NCI-H2107 (cell line): ENCODE data around the gene IL1RN.

Experiments used
- DNase-seq: peaks from one replicate; lab custom pipeline; 2025; lab: John Stamatoyannopoulos, UW

The IL1RN gene

DNA sequence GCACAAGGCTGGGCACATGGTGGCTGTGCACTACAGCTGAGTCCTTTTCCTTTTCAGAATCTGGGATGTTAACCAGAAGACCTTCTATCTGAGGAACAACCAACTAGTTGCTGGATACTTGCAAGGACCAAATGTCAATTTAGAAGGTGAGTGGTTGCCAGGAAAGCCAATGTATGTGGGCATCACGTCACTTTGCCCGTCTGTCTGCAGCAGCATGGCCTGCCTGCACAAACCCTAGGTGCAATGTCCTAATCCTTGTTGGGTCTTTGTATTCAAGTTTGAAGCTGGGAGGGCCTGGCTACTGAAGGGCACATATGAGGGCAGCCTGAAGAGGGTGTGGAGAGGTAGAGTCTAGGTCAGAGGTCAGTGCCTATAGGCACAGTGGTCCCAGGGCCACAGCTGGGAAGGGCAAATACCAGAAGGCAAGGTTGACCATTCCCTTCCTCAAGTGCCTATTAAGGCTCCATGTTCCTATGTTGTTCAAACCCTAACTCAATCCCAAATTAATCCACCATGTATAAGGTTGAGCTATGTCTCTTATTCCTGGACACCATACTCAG is 2.2 kb downstream of the IL1RN start:
- no peak for DNase-seq

DNA sequence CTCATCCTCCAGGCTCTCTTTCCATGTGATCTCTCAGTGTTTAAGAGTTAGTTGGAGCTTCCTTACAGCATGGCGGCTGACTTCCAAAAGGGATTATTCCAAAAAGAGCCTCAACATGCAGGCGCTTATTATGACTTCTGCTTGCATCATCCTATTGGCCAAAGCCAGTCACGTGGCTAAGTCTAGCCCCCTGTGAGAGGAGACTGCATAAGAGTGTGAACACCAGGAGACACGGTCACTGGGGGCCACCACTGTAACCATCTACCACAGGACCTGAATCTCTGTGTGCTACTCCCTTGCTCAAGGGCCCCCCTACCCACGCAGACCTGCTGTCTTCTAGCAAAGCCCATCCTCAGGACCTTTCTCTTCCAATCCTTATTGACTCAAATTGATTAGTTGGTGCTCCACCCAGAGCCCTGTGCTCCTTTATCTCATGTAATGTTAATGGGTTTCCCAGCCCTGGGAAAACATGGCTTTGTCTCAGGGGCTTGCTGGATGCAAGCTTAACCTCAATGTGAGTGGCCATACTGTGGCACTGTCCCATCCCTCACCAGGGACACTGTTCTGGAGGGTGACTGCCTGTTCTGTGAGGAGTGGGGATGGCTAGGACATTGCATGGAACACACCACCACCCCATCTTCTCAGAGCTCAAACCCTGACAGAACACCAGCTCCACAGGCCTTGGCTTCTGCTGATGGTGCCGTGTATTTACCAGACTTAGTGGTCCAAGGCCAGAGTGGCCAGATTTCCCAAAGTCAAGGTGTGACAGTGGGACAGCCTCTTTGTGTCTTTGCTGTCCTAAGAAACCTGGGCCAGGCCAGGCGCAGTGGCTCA is 4.2 kb downstream of the IL1RN start:
- DNase-seq: no peak

DNA sequence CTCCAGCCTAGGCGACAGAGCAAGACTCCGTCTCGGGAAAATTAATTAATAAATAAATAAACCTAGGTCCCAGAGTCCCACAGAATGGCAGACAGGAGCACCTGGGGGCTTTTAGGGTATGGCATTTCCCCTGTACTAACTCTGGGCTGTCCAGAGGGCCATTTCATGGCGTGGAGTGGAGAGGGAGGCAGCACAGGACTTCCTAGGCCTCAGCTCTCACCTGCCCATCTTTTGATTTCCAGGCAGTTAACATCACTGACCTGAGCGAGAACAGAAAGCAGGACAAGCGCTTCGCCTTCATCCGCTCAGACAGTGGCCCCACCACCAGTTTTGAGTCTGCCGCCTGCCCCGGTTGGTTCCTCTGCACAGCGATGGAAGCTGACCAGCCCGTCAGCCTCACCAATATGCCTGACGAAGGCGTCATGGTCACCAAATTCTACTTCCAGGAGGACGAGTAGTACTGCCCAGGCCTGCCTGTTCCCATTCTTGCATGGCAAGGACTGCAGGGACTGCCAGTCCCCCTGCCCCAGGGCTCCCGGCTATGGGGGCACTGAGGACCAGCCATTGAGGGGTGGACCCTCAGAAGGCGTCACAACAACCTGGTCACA is 5.1 kb downstream of the IL1RN start:
- no peak for DNase-seq

DNA sequence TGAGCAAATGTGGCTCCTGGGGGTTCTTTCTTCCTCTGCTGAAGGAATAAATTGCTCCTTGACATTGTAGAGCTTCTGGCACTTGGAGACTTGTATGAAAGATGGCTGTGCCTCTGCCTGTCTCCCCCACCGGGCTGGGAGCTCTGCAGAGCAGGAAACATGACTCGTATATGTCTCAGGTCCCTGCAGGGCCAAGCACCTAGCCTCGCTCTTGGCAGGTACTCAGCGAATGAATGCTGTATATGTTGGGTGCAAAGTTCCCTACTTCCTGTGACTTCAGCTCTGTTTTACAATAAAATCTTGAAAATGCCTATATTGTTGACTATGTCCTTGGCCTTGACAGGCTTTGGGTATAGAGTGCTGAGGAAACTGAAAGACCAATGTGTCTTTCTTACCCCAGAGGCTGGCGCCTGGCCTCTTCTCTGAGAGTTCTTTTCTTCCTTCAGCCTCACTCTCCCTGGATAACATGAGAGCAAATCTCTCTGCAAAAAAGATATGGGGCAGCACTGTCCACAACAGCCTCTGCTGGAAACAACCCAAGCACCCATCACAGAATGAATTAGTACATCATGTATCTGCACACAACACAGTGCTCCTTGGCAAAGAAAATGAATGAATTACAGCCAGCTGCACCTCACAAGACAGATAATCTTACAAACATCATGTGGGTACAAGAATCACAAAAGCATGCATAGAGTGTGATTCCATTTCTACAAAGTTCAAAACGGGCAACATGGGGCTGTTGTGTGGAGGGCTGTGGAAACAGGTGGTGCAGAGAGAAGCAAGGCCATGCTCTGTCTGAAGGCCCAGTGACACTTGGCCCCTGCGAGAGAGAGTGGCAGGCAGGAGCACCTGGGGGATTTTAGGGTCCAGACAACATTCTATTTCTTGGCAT is 6.6 kb downstream of the IL1RN start:
- DNase-seq: no peak

DNA sequence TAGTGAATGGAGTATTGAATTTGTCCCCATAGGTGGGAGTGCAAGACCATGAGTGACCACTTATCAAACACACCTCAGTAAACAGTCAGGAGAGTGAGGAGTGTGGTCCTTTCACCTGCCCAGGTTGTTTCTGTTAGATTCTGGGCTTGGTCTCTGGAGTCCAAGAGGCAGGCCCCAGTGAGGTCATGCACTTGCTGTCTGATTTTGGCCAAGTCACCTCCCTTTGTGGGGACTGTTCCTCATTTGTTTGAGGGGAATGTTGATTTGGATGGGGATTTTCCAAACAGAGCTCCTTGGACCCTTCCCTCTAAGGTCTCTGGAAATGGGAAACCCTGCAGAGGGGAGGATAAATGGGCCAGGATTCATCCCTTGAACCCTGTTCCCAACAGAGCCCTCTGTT is 7.3 kb downstream of the IL1RN start:
- no peak for DNase-seq

DNA sequence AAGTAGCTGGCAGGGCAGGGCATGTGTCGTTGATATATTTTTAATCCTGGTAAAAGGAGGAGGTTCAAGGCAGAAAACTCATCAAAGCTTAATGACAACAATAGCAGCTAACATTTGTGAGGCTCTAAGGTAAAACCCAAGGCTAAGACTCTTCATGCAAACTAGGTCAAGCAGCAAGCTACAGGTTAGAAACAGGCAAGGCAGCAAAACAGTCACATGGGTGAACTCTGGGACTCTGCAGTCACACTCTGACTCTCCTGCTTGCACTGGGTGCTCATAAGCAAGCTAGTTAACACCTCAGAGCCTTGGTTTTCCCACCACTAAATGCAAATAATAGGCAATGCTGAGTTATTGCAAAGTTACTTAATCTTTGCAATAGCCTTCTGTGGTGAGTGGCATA is 7.9 kb downstream of the IL1RN start:
- DNase-seq: no peak

DNA sequence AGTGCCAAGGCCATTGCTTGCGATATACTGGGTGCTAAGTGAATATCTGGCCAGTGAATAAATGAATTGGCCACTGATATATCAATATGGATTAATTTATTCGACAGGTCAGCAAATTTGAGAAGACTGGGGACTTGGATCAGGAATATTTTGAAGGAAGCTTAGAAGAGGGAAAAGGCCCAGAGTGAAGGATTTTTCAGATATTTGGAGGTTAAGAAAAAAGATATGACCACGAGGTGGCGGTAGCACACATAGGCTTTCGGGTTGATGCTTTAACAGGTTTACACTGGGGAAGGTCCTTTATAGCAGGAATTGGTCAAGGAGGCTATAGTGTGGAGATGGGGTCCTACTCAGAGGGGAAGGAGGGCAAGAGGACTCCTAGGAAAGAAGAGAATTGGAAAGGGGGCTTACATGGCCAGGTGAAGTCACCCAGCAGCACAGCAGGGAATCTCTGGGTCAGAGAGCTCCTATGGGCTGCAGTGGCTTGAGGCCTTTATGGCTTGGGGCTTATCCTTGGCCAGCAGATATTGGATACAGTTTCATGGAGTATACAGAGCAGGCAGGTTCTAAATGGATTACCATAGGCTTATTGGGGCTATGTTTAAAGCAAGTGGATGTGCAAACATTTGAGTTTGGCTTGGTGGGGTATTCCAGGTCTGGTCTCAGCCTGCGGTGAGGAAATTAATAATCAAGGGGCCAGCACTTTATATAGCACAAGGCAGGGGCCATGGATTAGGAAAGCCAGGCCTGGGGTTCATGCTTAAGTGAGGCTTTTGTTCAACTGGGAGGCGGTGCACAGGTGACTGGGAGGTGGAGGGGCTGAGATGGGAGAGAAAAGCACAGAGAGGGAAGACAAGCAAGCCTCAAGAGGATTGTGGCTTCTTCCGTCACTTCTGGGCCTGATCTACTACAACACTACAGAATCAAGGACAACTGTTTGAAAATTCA is 9.7 kb downstream of the IL1RN start:
- DNase-seq: no peak

DNA sequence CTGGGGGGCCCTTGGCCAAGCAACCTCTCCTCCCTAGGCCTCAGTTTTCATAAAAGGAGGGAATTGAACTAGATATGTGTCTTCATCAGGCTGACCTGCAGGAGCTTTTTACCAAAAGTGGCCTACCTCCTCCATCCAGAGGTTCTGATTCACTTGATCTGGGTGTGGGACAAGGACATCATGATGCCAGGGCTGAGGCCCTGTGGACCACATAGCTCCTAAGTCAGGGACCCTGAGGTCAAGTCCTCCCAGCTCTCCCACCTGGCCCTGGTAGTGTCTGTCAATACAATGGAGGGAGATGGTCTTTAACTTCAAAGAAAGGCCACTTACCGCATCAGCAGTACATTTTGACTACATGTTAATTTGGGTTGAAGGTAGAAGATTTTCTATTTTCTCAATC is 10.4 kb downstream of the IL1RN start:
- DNase-seq: no peak

DNA sequence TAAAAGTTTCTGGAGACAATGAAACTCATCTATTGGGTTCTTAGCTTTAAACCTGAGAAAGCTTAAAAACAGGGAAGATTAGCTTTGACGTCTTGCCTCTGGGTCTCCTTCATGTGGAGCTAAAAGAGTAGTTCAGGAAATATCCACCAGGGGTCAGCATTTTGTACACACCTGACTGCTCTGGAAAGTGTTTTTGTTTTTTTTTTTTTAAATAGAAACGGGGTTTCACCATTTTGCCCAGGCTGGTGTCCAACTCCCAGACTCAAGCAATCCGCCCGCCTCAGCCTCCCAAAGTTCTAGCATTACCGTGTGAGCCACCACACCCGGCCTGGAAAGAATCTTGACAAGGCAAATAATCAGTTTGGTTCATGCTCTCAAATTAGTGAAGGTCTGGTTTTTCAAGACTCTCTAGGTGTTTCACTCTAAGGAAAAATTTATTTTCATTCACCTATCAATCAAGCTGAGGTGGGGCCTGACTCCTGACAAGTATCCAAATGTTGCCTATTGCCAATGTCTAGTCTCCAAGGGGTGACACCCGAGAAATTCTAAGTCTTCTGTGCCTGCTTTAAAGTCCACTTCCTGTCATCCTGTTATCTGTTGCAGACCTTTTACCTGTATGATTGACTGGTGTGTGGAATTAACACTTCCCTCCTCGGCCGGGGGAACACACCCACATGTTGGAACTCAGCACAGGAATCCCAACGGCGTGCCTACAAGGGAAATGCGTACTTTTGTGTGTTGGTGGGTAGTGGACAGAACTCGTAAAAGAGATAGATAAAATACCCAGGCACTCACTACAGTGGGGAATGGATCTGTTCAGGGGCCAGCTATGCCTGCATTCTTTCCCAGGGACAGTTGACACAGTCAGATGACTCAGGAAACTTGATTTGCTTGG is 11.3 kb downstream of the IL1RN start:
- DNase-seq: peak; percentile 12

DNA sequence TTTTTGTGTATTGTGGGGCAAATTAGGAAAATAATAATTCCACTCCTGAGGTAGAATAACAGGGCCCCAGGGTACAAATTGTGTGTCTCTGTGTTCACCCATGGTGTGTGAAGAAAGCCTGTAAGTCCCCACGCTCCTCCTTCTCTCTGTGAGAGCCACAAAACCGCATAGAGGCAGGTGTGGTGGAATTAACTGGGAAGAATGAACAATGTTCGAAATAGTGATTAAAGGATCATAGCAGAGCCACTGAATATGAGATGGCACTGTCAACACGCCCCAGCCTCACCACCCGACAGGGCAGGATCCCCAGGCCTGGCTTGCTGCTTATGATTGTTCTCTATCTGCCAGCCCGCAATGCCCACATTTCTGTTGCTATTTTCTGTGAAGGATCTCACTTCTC is 14.1 kb downstream of the IL1RN start:
- DNase-seq: no peak

DNA sequence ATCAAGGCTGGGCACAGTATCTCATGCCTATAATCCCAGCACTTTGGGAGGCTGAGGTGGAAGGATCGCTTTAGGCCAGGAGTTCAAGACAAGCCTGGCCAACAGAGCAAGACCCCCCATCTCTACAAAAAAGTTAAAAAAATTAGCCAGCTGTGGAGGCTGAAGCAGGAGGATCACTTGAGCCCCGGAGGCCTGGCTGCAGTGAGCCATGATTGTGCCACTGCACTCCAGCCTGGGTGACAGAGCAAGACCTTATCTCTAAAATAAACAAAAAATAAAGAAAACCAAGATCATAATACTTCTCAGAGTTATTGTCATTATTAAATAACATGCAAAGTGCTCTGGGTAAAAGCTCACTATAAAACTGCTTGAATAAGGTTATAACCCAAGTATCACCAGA is 14.9 kb downstream of the IL1RN start:
- DNase-seq: no peak

DNA sequence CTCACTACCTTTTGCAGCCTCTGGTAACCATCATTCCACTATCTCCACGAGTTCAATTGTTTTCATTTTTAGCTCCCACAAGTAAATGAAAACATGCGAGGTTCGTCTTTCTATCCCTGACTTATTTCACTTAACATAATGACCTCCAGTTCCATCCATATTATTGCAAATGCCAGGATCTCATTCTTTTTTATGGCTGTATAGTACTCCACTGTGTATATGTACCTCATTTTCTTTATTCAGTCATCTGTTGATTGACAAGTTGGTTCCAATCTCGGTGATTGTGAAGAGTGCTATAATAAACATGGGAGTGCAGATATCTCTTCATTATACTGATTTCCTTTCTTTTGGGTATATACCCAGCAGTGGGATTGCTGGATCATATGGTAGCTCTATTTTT is 16.9 kb downstream of the IL1RN start:
- DNase-seq: no peak

DNA sequence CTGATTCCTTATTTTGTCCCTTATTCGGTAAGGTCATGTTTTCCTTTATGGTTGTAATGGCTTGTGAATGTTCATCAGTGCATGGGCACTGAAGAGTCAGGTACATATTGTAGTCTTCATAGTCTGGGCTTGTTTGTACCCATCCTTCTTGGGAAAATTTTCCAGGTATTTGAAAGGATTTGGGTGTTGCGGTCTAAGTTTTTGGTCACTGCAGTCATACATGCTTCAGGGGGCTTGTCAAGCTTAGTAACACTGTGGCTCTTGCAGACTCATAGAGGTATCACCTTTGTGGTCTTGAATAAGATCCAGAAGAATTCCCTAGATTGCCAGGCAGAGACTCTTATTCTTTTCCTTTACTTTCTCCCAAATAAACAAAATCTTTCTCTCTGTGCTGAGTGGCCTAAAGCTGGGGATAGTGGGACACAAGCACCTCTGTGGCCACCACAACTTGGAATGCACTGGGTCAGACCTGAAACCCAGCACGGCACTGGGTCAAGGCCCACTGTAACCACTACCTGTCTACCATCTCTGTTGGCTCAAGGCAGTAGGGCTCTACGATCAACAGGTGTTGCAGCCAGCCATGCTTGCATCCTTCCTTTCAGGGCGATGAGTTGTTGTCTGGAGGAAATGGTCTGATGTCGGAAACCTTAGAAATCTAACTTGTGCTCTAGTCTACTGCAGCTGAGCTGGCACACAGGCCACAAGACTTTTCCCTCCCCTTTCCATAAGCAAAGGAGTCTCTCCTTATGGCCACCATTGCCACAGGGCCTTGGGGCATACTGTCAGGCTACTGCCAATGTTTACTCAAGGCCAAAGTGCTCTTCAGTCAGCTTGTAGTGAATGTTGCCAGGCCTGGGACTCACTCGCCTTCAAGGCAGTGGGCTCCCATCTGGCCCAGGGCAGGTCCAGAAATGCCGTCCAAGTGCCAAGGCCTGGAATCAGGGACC is 21.5 kb downstream of the IL1RN start:
- DNase-seq: no peak

DNA sequence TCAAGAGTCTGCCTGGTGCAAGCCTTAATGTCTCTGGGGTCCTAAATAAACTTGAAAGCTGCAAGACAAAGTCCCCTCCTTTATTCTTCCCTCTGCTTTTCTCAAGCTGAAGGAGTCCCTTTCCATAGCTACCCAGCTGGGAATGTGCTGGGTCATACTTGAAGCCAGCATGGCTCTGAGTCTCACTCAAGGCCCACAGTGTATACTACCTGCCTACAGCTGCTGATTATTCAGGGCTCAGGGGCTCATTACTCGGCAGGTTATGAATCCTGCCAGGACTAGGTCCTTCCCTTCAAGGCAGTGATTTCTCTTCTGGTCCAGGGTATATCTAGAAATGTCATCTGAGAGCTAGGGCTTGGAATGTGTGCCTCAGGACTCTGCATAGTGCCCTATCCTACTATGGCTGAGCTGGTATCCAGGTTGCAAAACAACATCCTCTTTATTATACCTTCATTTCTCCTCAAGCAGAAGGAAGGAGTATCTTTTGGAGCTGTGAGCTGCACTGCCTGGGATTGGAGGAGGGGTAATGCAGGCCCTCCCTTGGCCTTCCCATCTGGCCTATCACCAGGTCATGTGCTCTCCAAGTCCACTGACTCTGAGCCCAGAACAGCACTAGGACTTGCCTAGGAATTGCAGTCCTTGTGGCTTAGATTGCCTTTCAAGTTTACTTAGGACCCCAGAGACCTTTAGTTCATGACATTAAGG is 22.3 kb downstream of the IL1RN start:
- no peak for DNase-seq

DNA sequence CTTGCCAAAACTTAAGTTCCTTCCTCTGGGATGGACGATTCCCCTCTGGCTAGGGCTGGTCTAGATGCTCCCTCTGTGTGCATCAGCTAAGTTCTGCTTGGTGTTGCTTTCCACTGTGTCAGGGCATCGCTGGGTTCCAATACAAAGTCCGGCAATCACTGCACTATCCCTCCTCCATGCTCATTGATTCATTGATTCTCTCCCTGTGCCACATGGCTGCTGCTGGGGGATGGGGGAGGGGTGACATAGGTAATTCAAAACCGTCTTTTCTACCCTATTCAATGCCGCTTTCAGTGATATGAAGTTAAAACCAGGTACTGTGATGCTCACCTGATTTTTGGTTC is 22.8 kb downstream of the IL1RN start:
- no peak for DNase-seq

DNA sequence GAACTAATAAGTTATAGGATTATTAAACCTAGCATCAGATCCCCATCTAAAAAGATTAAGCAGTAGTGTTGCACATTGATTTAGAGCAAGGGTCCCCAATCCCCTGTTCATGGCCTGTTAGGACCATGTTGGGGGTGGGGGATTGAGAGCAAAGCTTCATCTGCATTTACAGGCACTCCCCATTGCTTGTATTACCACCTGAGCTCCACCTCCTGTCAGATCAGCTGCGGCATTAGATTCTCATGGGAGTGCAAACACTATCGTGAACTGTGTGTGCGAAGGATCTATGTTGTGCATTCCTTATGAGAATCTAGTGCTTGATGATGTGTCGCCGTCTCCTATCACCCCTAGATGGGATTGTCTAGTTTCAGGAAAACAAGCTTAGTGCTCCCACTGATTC is 27.9 kb downstream of the IL1RN start:
- DNase-seq: no peak

DNA sequence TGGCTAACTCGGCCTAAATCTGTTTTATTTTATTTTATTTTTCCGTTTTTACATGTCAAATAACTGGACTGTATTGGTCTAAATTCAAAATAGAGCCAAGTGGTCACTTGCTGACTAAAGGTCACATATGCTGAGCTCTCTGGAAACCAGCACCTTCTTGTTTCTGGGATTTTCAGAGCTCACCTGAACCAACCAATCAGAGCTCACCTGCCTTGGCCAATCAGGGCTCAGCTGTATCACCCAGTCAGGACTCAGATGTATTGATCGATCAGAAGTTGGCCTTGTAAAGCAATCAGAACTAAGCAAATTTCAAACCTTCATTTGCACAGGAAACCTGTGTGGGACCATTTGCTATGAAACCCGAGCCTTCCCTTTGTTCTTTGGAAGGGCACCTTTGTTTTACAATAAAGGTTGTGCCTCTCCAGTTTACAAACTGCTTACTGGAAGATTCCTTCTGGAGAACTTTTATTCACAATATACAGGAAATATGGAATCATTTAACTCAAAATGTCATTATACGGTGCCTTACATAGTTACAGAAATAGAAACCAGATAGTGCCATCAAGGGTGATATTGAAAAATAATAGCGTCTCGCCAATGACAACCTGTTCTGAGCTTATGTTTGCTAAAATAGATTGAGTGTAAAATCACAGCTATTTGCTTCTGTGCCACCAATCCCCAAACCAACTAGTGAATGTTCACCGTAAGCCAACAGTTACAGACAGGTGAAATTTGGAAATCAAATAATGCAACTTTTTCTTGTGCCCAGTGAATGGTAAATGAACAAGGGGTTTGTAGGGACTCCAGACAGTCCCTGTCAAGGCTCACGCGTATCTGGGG is 29.1 kb downstream of the IL1RN start:
- no peak for DNase-seq
